Chondrocyte (in vitro differentiated cells): Measurements from ENCODE around the gene GPR160. TPM values are rescaled to one million over a fixed set of nuclear protein-coding genes. Genes with fewer than 3 reads are reported as not detected.

ENCODE experiments used
- DNase-seq: peaks from one replicate; pipeline ENCODE4 v3.0.0; 2021; ENCODE audit warnings: mixed read lengths, low spot score
- H3K27ac Mint-ChIP-seq: one replicate; pipeline ENCODE4 v1.8.0; 2021; ENCODE audit warnings: mild to moderate bottlenecking, moderate library complexity, mixed read lengths; ENCODE audit not compliant: unreplicated experiment
- H3K27me3 Mint-ChIP-seq: 2 replicates; pipeline ENCODE4 v1.8.0; 2021; ENCODE audit warnings: low read depth, mixed read lengths
- H3K36me3 Mint-ChIP-seq: 2 replicates; pipeline ENCODE4 v1.8.0; 2021; ENCODE audit warnings: low read depth, mixed read lengths
- H3K4me1 Mint-ChIP-seq: 2 replicates; pipeline ENCODE4 v1.8.0; 2021; ENCODE audit warnings: low read depth, mild to moderate bottlenecking, mixed read lengths
- H3K4me3 Mint-ChIP-seq: one replicate; pipeline ENCODE4 v1.8.0; 2021; ENCODE audit warnings: mild to moderate bottlenecking, moderate library complexity, mixed read lengths; ENCODE audit not compliant: unreplicated experiment
- H3K9me3 Mint-ChIP-seq: 2 replicates; pipeline ENCODE4 v1.8.0; 2021; ENCODE audit warnings: low read depth, mixed read lengths
- total RNA-seq: library from RNA; stranded (reverse); gene quantifications from 3 replicates; pipeline ENCODE4 v1.2.1, GENCODE V29; 2021
- TF ChIP-seq, protein P1 (sequence below): fragments of 200-600 bp; sonication (generic); IDR thresholded peaks from 2 replicates; pipeline ENCODE4 v1.5.0; 2021; ENCODE audit warnings: antibody characterized with exemption, mild to moderate bottlenecking, moderate library complexity

GPR160 gene
- total RNA-seq, 1 donor from 2014 or later, result 0.37 TPM

DNA sequence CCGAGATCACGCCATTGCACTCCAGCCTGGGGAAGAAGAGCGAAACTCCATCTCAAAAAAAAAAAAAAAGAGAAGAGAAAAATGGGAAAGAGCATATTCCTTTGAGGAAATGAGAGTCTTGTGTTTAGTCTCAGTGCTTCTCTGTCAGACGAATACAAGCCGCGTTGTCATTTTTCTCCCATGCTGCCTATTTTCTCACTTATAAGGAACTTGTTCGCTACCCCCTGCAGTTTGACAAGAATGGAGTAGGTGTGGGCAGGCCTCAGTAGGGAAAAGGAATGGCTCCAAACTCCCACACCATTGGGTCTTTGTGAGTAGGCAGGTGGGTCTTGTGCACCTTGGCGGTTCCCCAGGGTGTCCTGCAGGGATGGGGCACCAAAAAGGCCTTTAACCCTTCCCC, 6.5 kb downstream of the GPR160 start:
- Mint-ChIP-seq H3K4me1 (peaks cover 1% of the 10 kb centered on the region), H3K4me3 (no peak overlapping the region), H3K27me3 (peaks cover 40% of the 10 kb centered on the region), H3K27ac (no peak overlapping the region), H3K36me3 (peaks cover 7% of the 10 kb centered on the region), H3K9me3 (no peaks in the 10 kb centered on the region)
- no peak for DNase-seq
- TF ChIP-seq, protein P1, sequence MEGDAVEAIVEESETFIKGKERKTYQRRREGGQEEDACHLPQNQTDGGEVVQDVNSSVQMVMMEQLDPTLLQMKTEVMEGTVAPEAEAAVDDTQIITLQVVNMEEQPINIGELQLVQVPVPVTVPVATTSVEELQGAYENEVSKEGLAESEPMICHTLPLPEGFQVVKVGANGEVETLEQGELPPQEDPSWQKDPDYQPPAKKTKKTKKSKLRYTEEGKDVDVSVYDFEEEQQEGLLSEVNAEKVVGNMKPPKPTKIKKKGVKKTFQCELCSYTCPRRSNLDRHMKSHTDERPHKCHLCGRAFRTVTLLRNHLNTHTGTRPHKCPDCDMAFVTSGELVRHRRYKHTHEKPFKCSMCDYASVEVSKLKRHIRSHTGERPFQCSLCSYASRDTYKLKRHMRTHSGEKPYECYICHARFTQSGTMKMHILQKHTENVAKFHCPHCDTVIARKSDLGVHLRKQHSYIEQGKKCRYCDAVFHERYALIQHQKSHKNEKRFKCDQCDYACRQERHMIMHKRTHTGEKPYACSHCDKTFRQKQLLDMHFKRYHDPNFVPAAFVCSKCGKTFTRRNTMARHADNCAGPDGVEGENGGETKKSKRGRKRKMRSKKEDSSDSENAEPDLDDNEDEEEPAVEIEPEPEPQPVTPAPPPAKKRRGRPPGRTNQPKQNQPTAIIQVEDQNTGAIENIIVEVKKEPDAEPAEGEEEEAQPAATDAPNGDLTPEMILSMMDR, result no peak

DNA sequence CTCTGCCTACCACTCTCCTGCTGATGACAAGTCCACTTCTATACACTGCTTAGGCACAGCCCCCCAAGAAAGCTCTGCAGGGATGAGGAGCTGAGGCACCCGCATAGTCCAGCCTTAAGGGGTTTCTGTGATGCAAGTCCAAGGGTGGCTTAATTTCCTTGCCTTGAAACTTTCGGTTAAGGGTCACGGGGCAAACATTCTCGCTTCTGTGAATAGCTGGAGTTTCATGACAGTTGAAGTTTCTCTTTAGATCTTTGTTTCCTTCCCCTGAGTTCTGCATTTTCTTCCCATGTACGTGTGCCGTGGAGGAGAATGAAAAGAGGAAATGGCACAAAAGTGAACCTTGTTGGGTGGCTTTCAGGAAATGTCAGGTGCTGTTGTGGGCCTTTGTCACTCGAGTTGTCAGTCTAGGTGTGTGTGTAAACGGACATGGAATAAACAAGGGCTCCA, 7.0 kb downstream of the GPR160 start:
- Mint-ChIP-seq H3K4me3 (no peak overlapping the region), H3K9me3 (no peaks in the 10 kb centered on the region), H3K27ac (no peak overlapping the region), H3K4me1 (peaks cover 7% of the 10 kb centered on the region), H3K36me3 (peaks cover 7% of the 10 kb centered on the region), H3K27me3 (peaks cover 35% of the 10 kb centered on the region)
- TF ChIP-seq, protein P1, result no peak
- DNase-seq, result no peak

GRCh38 chr3:170046269-170047132, 8.7 kb downstream of the GPR160 start:
- H3K36me3 Mint-ChIP-seq, result peaks cover 4% of the 10 kb centered on the region
- TF ChIP-seq, protein P1, result no peak
- H3K4me3 Mint-ChIP-seq, result no peak overlapping the region
- DNase-seq, result no peak
- H3K9me3 Mint-ChIP-seq, result no peaks in the 10 kb centered on the region
- no peak overlapping the region for H3K27ac Mint-ChIP-seq
- peaks cover 11% of the 10 kb centered on the region for H3K4me1 Mint-ChIP-seq
- peaks cover 21% of the 10 kb centered on the region for H3K27me3 Mint-ChIP-seq

GRCh38 chr3:170047133-170047404, 9.3 kb downstream of the GPR160 start:
- peaks cover 11% of the 10 kb centered on the region for H3K4me1 Mint-ChIP-seq
- H3K4me3 Mint-ChIP-seq, result no peak overlapping the region
- no peaks in the 10 kb centered on the region for H3K9me3 Mint-ChIP-seq
- H3K27me3 Mint-ChIP-seq, result peaks cover 16% of the 10 kb centered on the region
- TF ChIP-seq, protein P1, result no peak
- no peak for DNase-seq
- no peak overlapping the region for H3K27ac Mint-ChIP-seq
- peaks cover 4% of the 10 kb centered on the region for H3K36me3 Mint-ChIP-seq

DNA sequence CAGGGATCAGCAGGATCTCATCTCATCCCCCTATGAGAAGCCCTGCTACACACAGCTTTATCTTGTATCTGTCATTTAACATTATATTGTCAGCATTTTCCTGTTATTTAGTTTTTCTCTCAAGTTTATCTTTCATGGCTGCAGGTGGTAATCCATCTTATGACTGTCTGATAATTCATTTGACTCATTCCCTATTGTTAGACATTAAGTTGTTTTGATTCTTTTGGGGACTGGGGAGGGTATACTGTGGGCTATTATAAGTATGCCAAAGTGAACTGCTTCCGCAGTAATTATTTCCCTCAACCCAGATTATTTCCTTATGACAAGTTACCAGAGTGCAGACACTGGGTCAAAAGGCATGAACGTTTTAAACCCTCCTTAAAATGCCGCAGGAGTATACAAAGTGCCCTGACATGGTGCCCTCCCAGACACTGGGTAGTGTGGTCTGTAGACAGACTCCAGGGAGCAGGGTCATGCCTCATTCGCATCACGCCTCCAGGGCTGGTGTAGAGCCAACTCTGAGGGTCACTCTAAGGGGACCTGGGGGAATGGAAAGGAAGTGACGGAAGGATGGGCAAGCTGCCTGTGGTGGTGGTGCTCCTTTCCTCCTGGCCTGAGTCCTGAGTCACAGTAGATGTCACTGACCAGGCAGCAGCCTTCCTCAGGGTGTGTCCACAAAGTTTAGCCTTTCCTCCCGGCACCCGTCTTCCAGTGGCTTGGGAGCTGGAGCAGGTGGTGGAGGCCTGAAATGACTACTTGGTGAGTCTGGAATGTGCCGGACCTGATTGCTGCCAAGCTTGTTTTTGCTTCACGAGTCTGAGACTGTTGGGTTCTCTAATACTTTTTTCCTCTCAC, 11.6 kb downstream of the GPR160 start:
- no peak overlapping the region for H3K4me3 Mint-ChIP-seq
- H3K27ac Mint-ChIP-seq, result no peak overlapping the region
- peaks cover 6% of the 10 kb centered on the region for H3K9me3 Mint-ChIP-seq
- peaks cover 2% of the 10 kb centered on the region for H3K27me3 Mint-ChIP-seq
- H3K4me1 Mint-ChIP-seq, result peaks cover 11% of the 10 kb centered on the region
- TF ChIP-seq, protein P1, result no peak
- H3K36me3 Mint-ChIP-seq, result peaks cover 3% of the 10 kb centered on the region
- no peak for DNase-seq
